NT2/D1 (cell line): Measurements from ENCODE around the gene EPN3.

Source experiments
- DNase-seq: peaks from one replicate; pipeline ENCODE4 v3.0.0-alpha.2; 2011; ENCODE audit warnings: low read depth, low spot score
- H3K27me3 ChIP-seq: 2 replicates; pipeline ENCODE4 v1.6.0; 2011; ENCODE audit warnings: mild to moderate bottlenecking; ENCODE audit not compliant: insufficient read length, insufficient read depth
- H3K36me3 ChIP-seq: 2 replicates; pipeline ENCODE4 v1.6.1; 2011; ENCODE audit warnings: mild to moderate bottlenecking, low read length, mixed read lengths; ENCODE audit not compliant: insufficient read depth, insufficient read length
- H3K4me1 ChIP-seq: 2 replicates; pipeline ENCODE4 v1.5.1; 2011; ENCODE audit not compliant: insufficient read depth, insufficient read length
- H3K4me3 ChIP-seq: 2 replicates; pipeline ENCODE4 v1.5.1; 2011; ENCODE audit warnings: low read depth; ENCODE audit not compliant: insufficient read length
- H3K9ac ChIP-seq: 2 replicates; pipeline ENCODE4 v1.6.0; 2011; ENCODE audit warnings: low read depth; ENCODE audit not compliant: insufficient read length
- H3K9me3 ChIP-seq: 2 replicates; pipeline ENCODE4 v1.5.1; 2011; ENCODE audit warnings: mild to moderate bottlenecking, low read length; ENCODE audit not compliant: insufficient read depth
- SUZ12 ChIP-seq: IDR thresholded peaks from 2 replicates; pipeline ENCODE4 v1.6.1; 2011; ENCODE audit not compliant: insufficient read length, insufficient read depth; ENCODE audit errors: extremely low read depth
- YY1 ChIP-seq: IDR thresholded peaks from 2 replicates; pipeline ENCODE4 v1.6.1; 2011; ENCODE audit not compliant: insufficient read length, insufficient read depth
- ZNF274 ChIP-seq: IDR thresholded peaks from 2 replicates; pipeline ENCODE4 v1.6.1; 2011; ENCODE audit warnings: mild to moderate bottlenecking, low read depth, low read length

EPN3 gene

GRCh38 chr17:50554201-50554600 lies 21.7 kb downstream of the EPN3 start:
- DNase-seq = no peak
- Histone ChIP-seq H3K4me3 (no peak overlapping the region), H3K4me1 (peaks cover 23% of the 10 kb centered on the region), H3K9me3 (no peaks in the 10 kb centered on the region), H3K36me3 (peaks cover 27% of the 10 kb centered on the region), H3K9ac (no peak overlapping the region), H3K27me3 (peaks cover 20% of the 10 kb centered on the region)
- no peak for TF ChIP-seq SUZ12
- TF ChIP-seq ZNF274 = no peak
- TF ChIP-seq YY1 = no peak

GRCh38 chr17:50556803-50557202 lies 24.3 kb downstream of the EPN3 start:
- H3K9ac ChIP-seq = peak overlapping the region; percentile 38
- H3K36me3 ChIP-seq = peaks cover 11% of the 10 kb centered on the region
- H3K4me3 ChIP-seq = no peak overlapping the region
- no peaks in the 10 kb centered on the region for H3K9me3 ChIP-seq
- H3K27me3 ChIP-seq = peaks cover 34% of the 10 kb centered on the region
- H3K4me1 ChIP-seq = peaks cover 21% of the 10 kb centered on the region
- no peak for DNase-seq
- TF ChIP-seq SUZ12 (no peak), YY1 (no peak), ZNF274 (no peak)

GRCh38 chr17:50557630-50558029 lies 25.1 kb downstream of the EPN3 start:
- no peak for DNase-seq
- TF ChIP-seq ZNF274 (no peak), SUZ12 (no peak), YY1 (no peak)
- H3K4me3 ChIP-seq = no peak overlapping the region
- H3K27me3 ChIP-seq = peaks cover 42% of the 10 kb centered on the region
- H3K9me3 ChIP-seq = no peaks in the 10 kb centered on the region
- H3K36me3 ChIP-seq = peaks cover 11% of the 10 kb centered on the region
- peaks cover 27% of the 10 kb centered on the region for H3K4me1 ChIP-seq
- H3K9ac ChIP-seq = no peak overlapping the region

GRCh38 chr17:50558091-50558490 lies 25.6 kb downstream of the EPN3 start:
- Histone ChIP-seq H3K9me3 (no peaks in the 10 kb centered on the region), H3K9ac (peak overlapping the region; percentile 52), H3K27me3 (peaks cover 47% of the 10 kb centered on the region), H3K4me1 (peaks cover 29% of the 10 kb centered on the region), H3K36me3 (peaks cover 11% of the 10 kb centered on the region), H3K4me3 (no peak overlapping the region)
- no peak for DNase-seq
- TF ChIP-seq SUZ12 (no peak), ZNF274 (no peak), YY1 (no peak)

GRCh38 chr17:50558581-50558940 lies 26.0 kb downstream of the EPN3 start:
- Histone ChIP-seq H3K9me3 (no peaks in the 10 kb centered on the region), H3K4me1 (peaks cover 31% of the 10 kb centered on the region), H3K9ac (peak overlapping the region; percentile 52), H3K4me3 (peak overlapping the region; percentile 59), H3K36me3 (peaks cover 11% of the 10 kb centered on the region), H3K27me3 (peaks cover 52% of the 10 kb centered on the region)
- TF ChIP-seq SUZ12 = no peak
- no peak for TF ChIP-seq ZNF274
- no peak for TF ChIP-seq YY1
- no peak for DNase-seq

GRCh38 chr17:50558941-50559614 lies 26.5 kb downstream of the EPN3 start:
- Histone ChIP-seq H3K9ac (peak overlapping the region; percentile 77), H3K36me3 (peaks cover 11% of the 10 kb centered on the region), H3K27me3 (peaks cover 57% of the 10 kb centered on the region), H3K4me1 (peaks cover 35% of the 10 kb centered on the region), H3K9me3 (no peaks in the 10 kb centered on the region), H3K4me3 (peak overlapping the region; percentile 59)
- TF ChIP-seq SUZ12 (no peak), YY1 (no peak)
- peak; percentile 40 for DNase-seq

GRCh38 chr17:50559674-50560184 lies 27.2 kb downstream of the EPN3 start:
- DNase-seq = peak; percentile 77
- peak overlapping the region; percentile 60 for H3K4me3 ChIP-seq
- TF ChIP-seq SUZ12 = no peak
- no peak for TF ChIP-seq YY1
- TF ChIP-seq ZNF274 = no peak
- H3K9me3 ChIP-seq = no peaks in the 10 kb centered on the region
- H3K36me3 ChIP-seq = peaks cover 11% of the 10 kb centered on the region
- H3K27me3 ChIP-seq = peaks cover 60% of the 10 kb centered on the region
- peaks cover 37% of the 10 kb centered on the region for H3K4me1 ChIP-seq
- H3K9ac ChIP-seq = peak overlapping the region; percentile 77
